Measurements from ENCODE around the gene SETBP1.
A peak's percentile ranks its signal among the peaks of the same experiment; 100 is the strongest.

Gene SETBP1

DNA sequence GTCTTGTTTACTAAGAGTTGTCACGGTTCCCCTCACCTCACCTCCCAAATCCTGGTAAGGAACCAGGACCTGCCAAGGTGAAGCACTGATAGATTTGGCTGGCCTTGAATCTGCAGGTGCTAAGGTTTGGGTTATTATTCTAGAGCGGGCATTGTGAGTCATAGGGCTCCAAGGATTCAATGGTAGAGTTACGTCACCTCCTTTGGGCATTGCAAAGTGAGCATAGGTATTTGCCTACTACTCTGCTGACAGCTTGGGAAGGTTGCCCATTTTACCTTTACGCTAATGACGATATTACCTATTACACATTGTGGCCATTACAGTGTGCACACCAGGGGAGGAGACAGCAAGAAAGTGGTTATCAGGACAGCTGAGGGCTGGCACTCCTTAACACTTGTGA lies 59.3 kb downstream of the SETBP1 start:
- H2BK12ac ChIP-seq (ENCODE audit: low read length), result no peak overlapping the region
- no peak overlapping the region for H3K18ac ChIP-seq (ENCODE audit: low read length)
- H3K4me3 ChIP-seq (ENCODE audit: low read depth, low read length), result no peak overlapping the region
- H4K8ac ChIP-seq (ENCODE audit: low read depth, low read length), result no peak overlapping the region
- H2BK5ac ChIP-seq (ENCODE audit: low read depth, low read length, poor library complexity), result no peak overlapping the region
- H3K79me2 ChIP-seq (ENCODE audit: control insufficient read depth, insufficient read depth, low read length, poor library complexity), result no peaks in the 10 kb centered on the region
- no peak overlapping the region for H3K4me2 ChIP-seq (ENCODE audit: low read length)
- WGBS (ENCODE audit: extremely low coverage, insufficient coverage, insufficient read length), result no CpG with 5 or more reads among the region's 5 CpGs
- H3K79me1 ChIP-seq (ENCODE audit: low read length), result peaks cover 2% of the 10 kb centered on the region
- H3K27ac ChIP-seq (ENCODE audit: low read depth, low read length), result no peak overlapping the region
- H2AK5ac ChIP-seq (ENCODE audit: low read length), result no peak overlapping the region
- H3K36me3 ChIP-seq (ENCODE audit: control insufficient read depth in 1 of 2, insufficient read depth in 2 of 2, low read length in 2 of 2), result no peaks in the 10 kb centered on the region
- no peaks in the 10 kb centered on the region for H3K27me3 ChIP-seq (ENCODE audit: insufficient read depth, low read length)
- no peaks in the 10 kb centered on the region for H3K9me3 ChIP-seq (ENCODE audit: insufficient read depth, low read depth, low read length)
- no peak overlapping the region for H3K14ac ChIP-seq (ENCODE audit: low read length)
- H3K4me1 ChIP-seq (ENCODE audit: control insufficient read depth in 1 of 2, insufficient read depth in 2 of 2, low read length in 2 of 2), result peaks cover 12 to 28% of the 10 kb centered on the region in 2 experiments
- no peak overlapping the region for H2BK120ac ChIP-seq (ENCODE audit: insufficient read depth, low read length, poor library complexity)
- no peak overlapping the region for H4K91ac ChIP-seq (ENCODE audit: low read depth, low read length)
- H2AFZ ChIP-seq (ENCODE audit: insufficient read depth, low read length, poor library complexity), result no peak overlapping the region
- H3K23ac ChIP-seq (ENCODE audit: low read length), result no peak overlapping the region
- no peak overlapping the region for H3K4ac ChIP-seq (ENCODE audit: low read depth, low read length)
- DNase-seq, result peak in 1 of 2 donors; percentile 83
- no peak overlapping the region for H4K12ac ChIP-seq (ENCODE audit: low read depth, low read length)
- no peak overlapping the region for H3K9ac ChIP-seq (ENCODE audit: low read length)

GRCh38 chr18:44741085-44741484 lies 60.4 kb downstream of the SETBP1 start:
- no peak overlapping the region for H3K4me2 ChIP-seq (ENCODE audit: low read length)
- no peak overlapping the region for H4K8ac ChIP-seq (ENCODE audit: low read depth, low read length)
- no peak overlapping the region for H2AK5ac ChIP-seq (ENCODE audit: low read length)
- H3K27ac ChIP-seq (ENCODE audit: low read depth, low read length), result no peak overlapping the region
- peaks cover 2% of the 10 kb centered on the region for H3K79me1 ChIP-seq (ENCODE audit: low read length)
- no peak overlapping the region for H2AFZ ChIP-seq (ENCODE audit: insufficient read depth, low read length, poor library complexity)
- no peaks in the 10 kb centered on the region for H3K79me2 ChIP-seq (ENCODE audit: control insufficient read depth, insufficient read depth, low read length, poor library complexity)
- peaks cover 12 to 26% of the 10 kb centered on the region in 2 experiments for H3K4me1 ChIP-seq (ENCODE audit: control insufficient read depth in 1 of 2, insufficient read depth in 2 of 2, low read length in 2 of 2)
- H2BK5ac ChIP-seq (ENCODE audit: low read depth, low read length, poor library complexity), result no peak overlapping the region
- no peak overlapping the region for H3K4me3 ChIP-seq (ENCODE audit: low read depth, low read length)
- no peaks in the 10 kb centered on the region for H3K9me3 ChIP-seq (ENCODE audit: insufficient read depth, low read depth, low read length)
- WGBS (ENCODE audit: extremely low coverage, insufficient coverage, insufficient read length), result no CpG with 5 or more reads among the region's 2 CpGs
- no peaks in the 10 kb centered on the region for H3K27me3 ChIP-seq (ENCODE audit: insufficient read depth, low read length)
- no peak overlapping the region for H2BK120ac ChIP-seq (ENCODE audit: insufficient read depth, low read length, poor library complexity)
- no peak overlapping the region for H3K18ac ChIP-seq (ENCODE audit: low read length)
- H2BK12ac ChIP-seq (ENCODE audit: low read length), result no peak overlapping the region
- no peak overlapping the region for H3K9ac ChIP-seq (ENCODE audit: low read length)
- no peak overlapping the region for H3K14ac ChIP-seq (ENCODE audit: low read length)
- DNase-seq, result no peak
- H4K91ac ChIP-seq (ENCODE audit: low read depth, low read length), result no peak overlapping the region
- no peaks in the 10 kb centered on the region for H3K36me3 ChIP-seq (ENCODE audit: control insufficient read depth in 1 of 2, insufficient read depth in 2 of 2, low read length in 2 of 2)
- no peak overlapping the region for H4K12ac ChIP-seq (ENCODE audit: low read depth, low read length)
- H3K4ac ChIP-seq (ENCODE audit: low read depth, low read length), result no peak overlapping the region
- no peak overlapping the region for H3K23ac ChIP-seq (ENCODE audit: low read length)

DNA sequence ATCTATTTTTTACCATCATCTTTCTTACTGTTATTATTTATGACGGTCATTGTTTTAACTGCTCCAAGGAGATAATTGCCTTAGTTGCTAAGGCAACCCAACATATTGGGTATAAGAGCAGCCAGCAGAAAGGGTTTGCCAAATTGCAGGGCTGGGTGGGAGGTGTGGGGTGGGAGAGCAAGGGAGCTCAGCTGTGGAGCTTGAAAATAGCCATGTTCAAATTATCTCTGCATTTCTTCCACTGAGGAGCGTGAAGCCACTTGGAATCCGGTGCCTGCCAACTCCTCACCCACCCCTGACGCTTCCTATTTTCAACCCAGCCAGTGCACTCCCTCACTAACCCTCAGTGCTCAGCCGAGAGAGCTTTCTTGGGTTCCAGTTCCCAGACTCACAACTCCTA lies 60.8 kb downstream of the SETBP1 start:
- Histone ChIP-seq H3K36me3 (ENCODE audit: control insufficient read depth in 1 of 2, insufficient read depth in 2 of 2, low read length in 2 of 2) (no peaks in the 10 kb centered on the region), H3K9me3 (ENCODE audit: insufficient read depth, low read depth, low read length) (no peaks in the 10 kb centered on the region), H3K79me1 (ENCODE audit: low read length) (peaks cover 2% of the 10 kb centered on the region), H3K9ac (ENCODE audit: low read length) (no peak overlapping the region), H3K4ac (ENCODE audit: low read depth, low read length) (no peak overlapping the region), H4K12ac (ENCODE audit: low read depth, low read length) (no peak overlapping the region), H2AK5ac (ENCODE audit: low read length) (no peak overlapping the region), H3K4me2 (ENCODE audit: low read length) (no peak overlapping the region), H2BK12ac (ENCODE audit: low read length) (no peak overlapping the region), H4K91ac (ENCODE audit: low read depth, low read length) (no peak overlapping the region), H3K27me3 (ENCODE audit: insufficient read depth, low read length) (no peaks in the 10 kb centered on the region), H3K23ac (ENCODE audit: low read length) (no peak overlapping the region), H4K8ac (ENCODE audit: low read depth, low read length) (no peak overlapping the region), H3K4me1 (ENCODE audit: control insufficient read depth in 1 of 2, insufficient read depth in 2 of 2, low read length in 2 of 2) (peaks cover 12 to 24% of the 10 kb centered on the region in 2 experiments), H2BK120ac (ENCODE audit: insufficient read depth, low read length, poor library complexity) (no peak overlapping the region), H3K4me3 (ENCODE audit: low read depth, low read length) (no peak overlapping the region), H2BK5ac (ENCODE audit: low read depth, low read length, poor library complexity) (no peak overlapping the region), H3K18ac (ENCODE audit: low read length) (peak overlapping the region; percentile 37), H3K27ac (ENCODE audit: low read depth, low read length) (no peak overlapping the region), H2AFZ (ENCODE audit: insufficient read depth, low read length, poor library complexity) (no peak overlapping the region), H3K79me2 (ENCODE audit: control insufficient read depth, insufficient read depth, low read length, poor library complexity) (no peaks in the 10 kb centered on the region), H3K14ac (ENCODE audit: low read length) (no peak overlapping the region)
- no peak for DNase-seq
- no CpG with 5 or more reads among the region's 5 CpGs for WGBS (ENCODE audit: extremely low coverage, insufficient coverage, insufficient read length)

DNA sequence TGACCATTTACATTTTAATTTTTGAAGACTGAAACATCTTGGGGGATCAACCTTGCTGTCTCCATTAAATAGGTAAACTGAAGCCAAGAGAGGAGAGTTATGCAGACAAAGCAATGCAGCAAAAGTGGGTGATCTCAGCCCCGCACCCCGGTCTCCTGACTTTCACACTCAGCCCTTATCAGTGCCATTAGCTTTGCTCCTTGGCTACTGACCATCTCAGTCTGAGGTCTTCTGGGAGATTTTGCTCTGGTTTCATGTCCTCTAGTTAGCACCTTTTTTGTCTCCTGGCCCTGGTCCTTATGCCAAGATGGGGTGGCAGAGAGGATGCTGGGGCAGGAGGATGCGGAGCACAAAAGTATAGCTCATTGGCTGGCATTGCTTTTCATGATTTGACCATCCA lies 61.4 kb downstream of the SETBP1 start:
- H2AFZ ChIP-seq (ENCODE audit: insufficient read depth, low read length, poor library complexity), result no peak overlapping the region
- H4K8ac ChIP-seq (ENCODE audit: low read depth, low read length), result no peak overlapping the region
- WGBS (ENCODE audit: extremely low coverage, insufficient coverage, insufficient read length), result no CpG with 5 or more reads among the region's 3 CpGs
- H3K4ac ChIP-seq (ENCODE audit: low read depth, low read length), result no peak overlapping the region
- no peaks in the 10 kb centered on the region for H3K27me3 ChIP-seq (ENCODE audit: insufficient read depth, low read length)
- H3K9me3 ChIP-seq (ENCODE audit: insufficient read depth, low read depth, low read length), result no peaks in the 10 kb centered on the region
- no peak overlapping the region for H4K12ac ChIP-seq (ENCODE audit: low read depth, low read length)
- no peak overlapping the region for H2BK12ac ChIP-seq (ENCODE audit: low read length)
- no peak overlapping the region for H3K9ac ChIP-seq (ENCODE audit: low read length)
- H3K14ac ChIP-seq (ENCODE audit: low read length), result no peak overlapping the region
- no peak overlapping the region for H2BK5ac ChIP-seq (ENCODE audit: low read depth, low read length, poor library complexity)
- no peak overlapping the region for H3K4me3 ChIP-seq (ENCODE audit: low read depth, low read length)
- no peak for DNase-seq
- H3K79me2 ChIP-seq (ENCODE audit: control insufficient read depth, insufficient read depth, low read length, poor library complexity), result no peaks in the 10 kb centered on the region
- H3K4me1 ChIP-seq (ENCODE audit: control insufficient read depth in 1 of 2, insufficient read depth in 2 of 2, low read length in 2 of 2), result peaks cover 8 to 20% of the 10 kb centered on the region in 2 experiments
- no peak overlapping the region for H4K91ac ChIP-seq (ENCODE audit: low read depth, low read length)
- H3K4me2 ChIP-seq (ENCODE audit: low read length), result no peak overlapping the region
- no peak overlapping the region for H3K23ac ChIP-seq (ENCODE audit: low read length)
- no peak overlapping the region for H3K27ac ChIP-seq (ENCODE audit: low read depth, low read length)
- no peak overlapping the region for H2BK120ac ChIP-seq (ENCODE audit: insufficient read depth, low read length, poor library complexity)
- no peaks in the 10 kb centered on the region for H3K79me1 ChIP-seq (ENCODE audit: low read length)
- H2AK5ac ChIP-seq (ENCODE audit: low read length), result no peak overlapping the region
- no peak overlapping the region for H3K18ac ChIP-seq (ENCODE audit: low read length)
- H3K36me3 ChIP-seq (ENCODE audit: control insufficient read depth in 1 of 2, insufficient read depth in 2 of 2, low read length in 2 of 2), result no peaks in the 10 kb centered on the region
